ENCODE measurements around the gene APOL6.

DNA sequence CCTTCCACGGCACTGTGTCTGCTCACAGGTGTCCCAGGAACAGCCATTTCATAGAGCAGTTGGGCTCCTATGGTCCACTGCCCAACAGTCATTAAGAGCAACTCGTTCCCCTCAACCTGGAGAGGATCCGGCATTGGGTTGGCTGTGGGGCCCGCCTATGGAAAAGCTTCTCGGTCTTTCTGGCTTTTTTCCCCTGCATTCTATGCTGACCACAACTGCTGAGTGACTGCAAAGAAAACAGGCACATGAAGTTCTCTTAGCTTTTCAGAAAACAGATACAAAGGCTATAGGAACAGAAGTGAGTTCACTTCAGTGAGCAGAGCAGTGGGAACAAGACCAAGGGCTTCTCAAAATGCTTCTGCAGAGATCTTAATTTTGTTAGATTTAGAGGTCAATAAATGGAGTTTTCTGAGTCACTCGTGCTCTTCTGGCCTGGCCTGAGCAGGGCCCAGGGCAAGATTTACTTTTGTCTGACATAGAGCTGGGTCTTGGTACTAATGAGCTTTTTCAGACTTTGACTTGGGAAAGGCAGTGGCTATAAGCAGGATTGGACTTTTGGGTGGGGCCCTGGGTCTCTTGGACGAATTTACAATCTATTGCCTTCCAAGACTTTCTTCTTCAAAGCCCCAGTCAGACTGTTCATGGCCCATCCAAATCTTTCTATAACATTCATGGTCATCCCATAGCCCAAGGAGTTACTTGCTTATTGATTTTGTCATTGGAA, 55.8 kb downstream of the APOL6 start:
- TF ChIP-seq, protein P1, sequence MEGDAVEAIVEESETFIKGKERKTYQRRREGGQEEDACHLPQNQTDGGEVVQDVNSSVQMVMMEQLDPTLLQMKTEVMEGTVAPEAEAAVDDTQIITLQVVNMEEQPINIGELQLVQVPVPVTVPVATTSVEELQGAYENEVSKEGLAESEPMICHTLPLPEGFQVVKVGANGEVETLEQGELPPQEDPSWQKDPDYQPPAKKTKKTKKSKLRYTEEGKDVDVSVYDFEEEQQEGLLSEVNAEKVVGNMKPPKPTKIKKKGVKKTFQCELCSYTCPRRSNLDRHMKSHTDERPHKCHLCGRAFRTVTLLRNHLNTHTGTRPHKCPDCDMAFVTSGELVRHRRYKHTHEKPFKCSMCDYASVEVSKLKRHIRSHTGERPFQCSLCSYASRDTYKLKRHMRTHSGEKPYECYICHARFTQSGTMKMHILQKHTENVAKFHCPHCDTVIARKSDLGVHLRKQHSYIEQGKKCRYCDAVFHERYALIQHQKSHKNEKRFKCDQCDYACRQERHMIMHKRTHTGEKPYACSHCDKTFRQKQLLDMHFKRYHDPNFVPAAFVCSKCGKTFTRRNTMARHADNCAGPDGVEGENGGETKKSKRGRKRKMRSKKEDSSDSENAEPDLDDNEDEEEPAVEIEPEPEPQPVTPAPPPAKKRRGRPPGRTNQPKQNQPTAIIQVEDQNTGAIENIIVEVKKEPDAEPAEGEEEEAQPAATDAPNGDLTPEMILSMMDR (IDR thresholded peaks at IDR 0.05; ENCODE audit: extremely low read depth in 1 of 2, insufficient read depth in 1 of 2, low read depth in 1 of 2, low read length in 2 of 2) = no peak
- TF ChIP-seq POLR2AphosphoS5 (IDR thresholded peaks at IDR 0.05; ENCODE audit: insufficient read depth, low read depth, low read length) = no peak
- TF ChIP-seq JUN (IDR thresholded peaks at IDR 0.05; ENCODE audit: borderline replicate concordance, insufficient read depth, insufficient read length, low read depth) = no peak
- TF ChIP-seq, protein P2, sequence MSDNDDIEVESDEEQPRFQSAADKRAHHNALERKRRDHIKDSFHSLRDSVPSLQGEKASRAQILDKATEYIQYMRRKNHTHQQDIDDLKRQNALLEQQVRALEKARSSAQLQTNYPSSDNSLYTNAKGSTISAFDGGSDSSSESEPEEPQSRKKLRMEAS (IDR thresholded peaks at IDR 0.05; ENCODE audit: insufficient read depth, insufficient read length) = no peak
- no peak for TF ChIP-seq EZH2 (IDR thresholded peaks at IDR 0.05; ENCODE audit: borderline replicate concordance, low read depth, low read length, severe bottlenecking)
- no peak for TF ChIP-seq POLR2A (IDR thresholded peaks at IDR 0.05; ENCODE audit: low read depth, low read length)
- TF ChIP-seq MYC (IDR thresholded peaks at IDR 0.05; ENCODE audit: low read depth, low read length) = no peak
- no peak for TF ChIP-seq FOS (IDR thresholded peaks at IDR 0.05; ENCODE audit: borderline replicate concordance, insufficient read depth, low read length)
- no peak for TF ChIP-seq GATA2 (IDR thresholded peaks at IDR 0.05; ENCODE audit: insufficient read depth, insufficient read length, low read depth, low read length)
